HG02678 (cell line): Measurements from ENCODE around the gene FANCC.
"Not testable (repeated sequence)": the region's sequence is repeated elsewhere in the genome, so short reads cannot be mapped to it uniquely, and the experiment has no call there.

ENCODE experiments used
- ATAC-seq: cut with Tn5 transposase; IDR thresholded peaks from one replicate; pipeline ENCODE4 v1.9.1; 2021; ENCODE audit warnings: mild to moderate bottlenecking, moderate library complexity; ENCODE audit not compliant: unreplicated experiment

Gene FANCC

GRCh38 chr9:95330720-95331404 lies 13.4 kb upstream of the FANCC start:
- no peak for ATAC-seq

GRCh38 chr9:95329061-95329460 lies 11.6 kb upstream of the FANCC start:
- not testable (repeated sequence) for ATAC-seq

- no peak for ATAC-seq
Measured at GRCh38 chr9:95327239-95327865, 9.8 kb upstream of the FANCC start.

- ATAC-seq: no peak
Measured at GRCh38 chr9:95325221-95325620, 7.7 kb upstream of the FANCC start.

- no peak for ATAC-seq
Measured at GRCh38 chr9:95317893-95318211, 343 bp upstream of the FANCC start.

- ATAC-seq: peak; percentile 53
Measured at GRCh38 chr9:95316794-95317118, 753 bp downstream of the FANCC start.

- no peak for ATAC-seq
Measured at GRCh38 chr9:95316274-95316673, 1.2 kb downstream of the FANCC start.

- ATAC-seq: no peak
Measured at GRCh38 chr9:95315108-95315746, 2.3 kb downstream of the FANCC start.

- no peak for ATAC-seq
Measured at GRCh38 chr9:95313010-95313498, 4.5 kb downstream of the FANCC start.

- ATAC-seq: no peak
Measured at GRCh38 chr9:95311961-95312360, 5.5 kb downstream of the FANCC start.

GRCh38 chr9:95307538-95307937 lies 10.0 kb downstream of the FANCC start:
- no peak for ATAC-seq

GRCh38 chr9:95306819-95307218 lies 10.7 kb downstream of the FANCC start:
- no peak for ATAC-seq

- no peak for ATAC-seq
Measured at GRCh38 chr9:95305770-95306492, 11.6 kb downstream of the FANCC start.

- no peak for ATAC-seq
Measured at GRCh38 chr9:95302479-95302878, 15.0 kb downstream of the FANCC start.

- ATAC-seq: no peak
Measured at GRCh38 chr9:95297760-95298159, 19.7 kb downstream of the FANCC start.

- no peak for ATAC-seq
Measured at GRCh38 chr9:95297316-95297715, 20.2 kb downstream of the FANCC start.

GRCh38 chr9:95296761-95297160 lies 20.7 kb downstream of the FANCC start:
- no peak for ATAC-seq

- ATAC-seq: not testable (repeated sequence)
Measured at GRCh38 chr9:95293296-95293695, 24.2 kb downstream of the FANCC start.

GRCh38 chr9:95292226-95292625 lies 25.3 kb downstream of the FANCC start:
- ATAC-seq: no peak

- ATAC-seq: no peak
Measured at GRCh38 chr9:95286151-95286550, 31.4 kb downstream of the FANCC start.

- ATAC-seq: no peak
Measured at GRCh38 chr9:95285307-95285706, 32.2 kb downstream of the FANCC start.
